Transverse colon (tissue), 4 donors: Measurements from ENCODE around the gene CTXN2.
A peak's percentile ranks its signal among the peaks of the same experiment; 100 is the strongest.

Source experiments
- CTCF ChIP-seq, 5 experiments: fragments of 200-600 bp in 3 of 5; fragments of 450-650 bp in 2 of 5; sonication (generic) in 3 of 5; IDR thresholded peaks; 1 replicate in 2 of 5; 2 replicates in 3 of 5; pipeline ENCODE4 v1.5.1; 2016 to 2017; ENCODE audit warnings: antibody characterized with exemption in 5 of 5, inconsistent platforms in 3 of 5, mild to moderate bottlenecking in 2 of 5, moderate library complexity in 1 of 5
- EP300 ChIP-seq: sonication (generic); formaldehyde crosslinking; IDR thresholded peaks from one replicate; pipeline ENCODE4 v1.6.1; 2017; ENCODE audit warnings: antibody characterized with exemption, low read depth
- POLR2A ChIP-seq: fragments of 450-650 bp; IDR thresholded peaks from one replicate; pipeline ENCODE4 v1.6.1; 2016; ENCODE audit warnings: antibody characterized with exemption, mild to moderate bottlenecking, moderate library complexity
- POLR2AphosphoS5 ChIP-seq, 3 donors: sonication (generic); formaldehyde crosslinking; IDR thresholded peaks; one replicate each; pipeline ENCODE4 v1.6.1; 2016; ENCODE audit warnings: antibody characterized with exemption in 3 of 3

DNA sequence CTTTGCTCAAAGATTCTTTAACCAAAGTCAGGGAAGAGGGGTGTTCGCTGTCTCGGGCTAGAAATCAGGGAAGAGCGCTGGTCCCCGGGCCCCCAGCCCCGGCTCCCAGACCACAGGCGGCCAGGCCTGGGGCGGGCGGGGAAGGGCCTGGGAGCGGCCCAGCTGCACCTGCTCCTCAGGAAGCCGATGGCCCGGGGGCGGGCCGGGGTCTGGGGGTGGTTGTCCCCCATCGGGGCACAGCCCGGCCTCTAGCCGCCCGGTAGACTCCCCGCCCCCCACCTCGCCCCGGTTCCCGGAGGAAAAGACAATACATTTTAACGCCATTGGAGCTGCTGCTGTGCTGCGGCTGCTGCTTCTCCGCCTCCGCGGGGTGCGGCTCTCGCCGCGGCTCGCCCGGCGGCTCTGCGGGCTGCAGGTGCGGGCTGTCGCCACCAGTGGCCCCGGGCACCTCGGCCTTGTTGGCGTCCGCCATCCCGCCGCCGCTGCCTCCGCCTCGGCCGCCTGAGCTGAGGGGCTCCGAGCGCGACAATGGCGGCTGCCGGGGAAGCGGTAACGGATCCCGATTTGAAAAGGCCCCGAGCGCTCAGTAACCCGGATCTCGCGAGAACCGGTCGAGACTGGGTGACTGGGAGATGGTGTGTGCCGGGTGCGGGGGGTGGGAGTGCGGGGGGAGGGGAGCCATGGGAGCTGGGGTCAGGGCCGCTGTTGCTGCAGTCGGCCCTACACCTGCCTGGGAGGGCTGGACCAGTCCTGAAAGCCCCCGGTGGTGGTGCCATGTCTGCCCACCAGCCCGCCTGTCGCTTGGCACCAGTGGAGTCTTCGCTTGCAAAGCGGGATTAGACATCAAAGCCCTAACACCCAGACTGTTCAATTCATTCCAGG is 13.5 kb upstream of the CTXN2 start, which contains the start of gene MYEF2:
- peak in 3 of 5 experiments; percentile 12 to 42 (median 17) for TF ChIP-seq CTCF (IDR thresholded peaks at IDR 0.05)
- TF ChIP-seq EP300 = no peak
- no peak for TF ChIP-seq POLR2AphosphoS5 (IDR thresholded peaks at IDR 0.05)
- no peak for TF ChIP-seq POLR2A
